ENCODE results near the gene EMSY. TPM values are rescaled to one million over a fixed set of nuclear protein-coding genes. Genes with fewer than 3 reads are reported as not detected.

The EMSY gene
- total RNA-seq, 1 donor from 2014 or later = 20.9 TPM

GRCh38 chr11:76445121-76446084, 585 bp downstream of the EMSY start:
- ATAC-seq = peak; percentile 78
- intact Hi-C loops (cut with DNase I) = no loop called here

GRCh38 chr11:76448506-76448905, 3.7 kb downstream of the EMSY start:
- no peaks in the 10 kb centered on the region for H3K27me3 ChIP-seq
- intact Hi-C loops (cut with DNase I) = no loop called here
- peaks cover 5% of the 10 kb centered on the region for H3K4me1 ChIP-seq
- H3K27ac ChIP-seq = no peak overlapping the region
- DNase-seq = no peak
- H3K9me3 ChIP-seq = no peaks in the 10 kb centered on the region
- H3K36me3 ChIP-seq = peaks cover 62% of the 10 kb centered on the region
- ATAC-seq = no peak
- H3K4me3 ChIP-seq = no peak overlapping the region
- TF ChIP-seq, protein P1, sequence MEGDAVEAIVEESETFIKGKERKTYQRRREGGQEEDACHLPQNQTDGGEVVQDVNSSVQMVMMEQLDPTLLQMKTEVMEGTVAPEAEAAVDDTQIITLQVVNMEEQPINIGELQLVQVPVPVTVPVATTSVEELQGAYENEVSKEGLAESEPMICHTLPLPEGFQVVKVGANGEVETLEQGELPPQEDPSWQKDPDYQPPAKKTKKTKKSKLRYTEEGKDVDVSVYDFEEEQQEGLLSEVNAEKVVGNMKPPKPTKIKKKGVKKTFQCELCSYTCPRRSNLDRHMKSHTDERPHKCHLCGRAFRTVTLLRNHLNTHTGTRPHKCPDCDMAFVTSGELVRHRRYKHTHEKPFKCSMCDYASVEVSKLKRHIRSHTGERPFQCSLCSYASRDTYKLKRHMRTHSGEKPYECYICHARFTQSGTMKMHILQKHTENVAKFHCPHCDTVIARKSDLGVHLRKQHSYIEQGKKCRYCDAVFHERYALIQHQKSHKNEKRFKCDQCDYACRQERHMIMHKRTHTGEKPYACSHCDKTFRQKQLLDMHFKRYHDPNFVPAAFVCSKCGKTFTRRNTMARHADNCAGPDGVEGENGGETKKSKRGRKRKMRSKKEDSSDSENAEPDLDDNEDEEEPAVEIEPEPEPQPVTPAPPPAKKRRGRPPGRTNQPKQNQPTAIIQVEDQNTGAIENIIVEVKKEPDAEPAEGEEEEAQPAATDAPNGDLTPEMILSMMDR (IDR thresholded peaks at IDR 0.05) = no peak

More at GRCh38 chr11:76445121-76446084, 585 bp downstream of the EMSY start:
- peak; percentile 88 for DNase-seq
- H3K27me3 ChIP-seq = no peaks in the 10 kb centered on the region
- peak overlapping the region; percentile 99 for H3K4me3 ChIP-seq
- H3K27ac ChIP-seq = peak overlapping the region; percentile 95
- TF ChIP-seq, protein P1 (IDR thresholded peaks at IDR 0.05) = no peak
- H3K4me1 ChIP-seq = peaks cover 12% of the 10 kb centered on the region
- peaks cover 36% of the 10 kb centered on the region for H3K36me3 ChIP-seq
- no peaks in the 10 kb centered on the region for H3K9me3 ChIP-seq

GRCh38 chr11:76453248-76453647, 8.4 kb downstream of the EMSY start:
- no peak for ATAC-seq
- no peak for DNase-seq
- intact Hi-C loops (cut with DNase I) = no loop called here
- no peaks in the 10 kb centered on the region for H3K4me1 ChIP-seq
- H3K27me3 ChIP-seq = no peaks in the 10 kb centered on the region
- H3K4me3 ChIP-seq = no peak overlapping the region
- H3K9me3 ChIP-seq = no peaks in the 10 kb centered on the region
- TF ChIP-seq, protein P1 (IDR thresholded peaks at IDR 0.05) = no peak
- peaks cover 61% of the 10 kb centered on the region for H3K36me3 ChIP-seq
- H3K27ac ChIP-seq = no peak overlapping the region

DNA sequence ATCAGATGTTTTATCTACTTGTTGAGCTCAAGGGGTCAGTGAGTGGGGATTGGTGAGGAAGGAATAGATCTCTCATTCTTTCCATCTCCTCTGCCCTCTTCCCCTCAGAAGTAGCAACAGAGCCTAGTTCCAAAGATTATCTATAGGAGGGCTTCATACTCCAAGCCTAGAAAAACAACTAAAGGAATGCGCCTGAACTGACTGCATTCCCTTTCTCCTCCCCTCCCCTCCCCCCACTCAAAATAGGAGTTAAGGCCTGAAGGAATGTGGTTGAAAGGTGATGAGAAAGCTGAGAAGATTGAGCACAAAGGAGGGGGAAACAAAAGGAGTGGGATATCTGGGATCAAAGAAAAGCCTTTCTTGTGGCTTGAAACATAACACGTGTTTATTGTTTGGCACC, 10.5 kb downstream of the EMSY start:
- Histone ChIP-seq H3K27ac (no peak overlapping the region), H3K36me3 (peaks cover 50% of the 10 kb centered on the region)
- ATAC-seq = no peak

DNA sequence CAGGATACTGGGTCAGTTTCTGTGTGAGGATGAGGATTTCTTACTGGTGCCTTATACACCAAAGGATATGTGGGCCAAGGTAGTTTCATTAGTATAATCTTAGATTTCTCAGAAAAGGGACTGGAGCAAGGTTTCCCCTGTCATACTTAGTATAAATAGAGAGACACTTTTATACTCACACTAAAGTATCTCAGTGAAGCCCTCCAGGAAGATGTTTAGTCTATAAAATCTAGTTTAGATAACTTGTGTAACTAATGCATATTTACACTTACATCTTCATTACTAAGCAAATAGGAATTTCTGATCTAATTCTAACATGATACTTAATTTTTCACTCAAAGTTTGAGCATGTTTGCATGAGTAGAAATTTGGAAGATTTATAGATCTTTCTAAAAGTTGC, 11.1 kb downstream of the EMSY start:
- DNase-seq (no peak), ATAC-seq (no peak)
- no peaks in the 10 kb centered on the region for H3K9me3 ChIP-seq
- H3K4me1 ChIP-seq = no peaks in the 10 kb centered on the region
- no peaks in the 10 kb centered on the region for H3K27me3 ChIP-seq
- H3K36me3 ChIP-seq = peaks cover 48% of the 10 kb centered on the region
- no peak overlapping the region for H3K4me3 ChIP-seq
- intact Hi-C loops (cut with DNase I) = no loop called here
- no peak overlapping the region for H3K27ac ChIP-seq
- TF ChIP-seq, protein P1 (IDR thresholded peaks at IDR 0.05) = no peak

More for the DNA sequence above, 10.5 kb downstream of the EMSY start:
- no peak overlapping the region for H3K4me3 ChIP-seq
- no peak for DNase-seq
- TF ChIP-seq, protein P1 (IDR thresholded peaks at IDR 0.05) = no peak
- no peaks in the 10 kb centered on the region for H3K9me3 ChIP-seq
- H3K27me3 ChIP-seq = no peaks in the 10 kb centered on the region
- no peaks in the 10 kb centered on the region for H3K4me1 ChIP-seq
- intact Hi-C loops (cut with DNase I) = no loop called here
